ENCODE results near the gene NECTIN1.

The NECTIN1 gene, protein sequence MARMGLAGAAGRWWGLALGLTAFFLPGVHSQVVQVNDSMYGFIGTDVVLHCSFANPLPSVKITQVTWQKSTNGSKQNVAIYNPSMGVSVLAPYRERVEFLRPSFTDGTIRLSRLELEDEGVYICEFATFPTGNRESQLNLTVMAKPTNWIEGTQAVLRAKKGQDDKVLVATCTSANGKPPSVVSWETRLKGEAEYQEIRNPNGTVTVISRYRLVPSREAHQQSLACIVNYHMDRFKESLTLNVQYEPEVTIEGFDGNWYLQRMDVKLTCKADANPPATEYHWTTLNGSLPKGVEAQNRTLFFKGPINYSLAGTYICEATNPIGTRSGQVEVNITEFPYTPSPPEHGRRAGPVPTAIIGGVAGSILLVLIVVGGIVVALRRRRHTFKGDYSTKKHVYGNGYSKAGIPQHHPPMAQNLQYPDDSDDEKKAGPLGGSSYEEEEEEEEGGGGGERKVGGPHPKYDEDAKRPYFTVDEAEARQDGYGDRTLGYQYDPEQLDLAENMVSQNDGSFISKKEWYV
- 2.6 to 22.3 (median 7.6) reads per million in 17 experiments for total RNA-seq

DNA sequence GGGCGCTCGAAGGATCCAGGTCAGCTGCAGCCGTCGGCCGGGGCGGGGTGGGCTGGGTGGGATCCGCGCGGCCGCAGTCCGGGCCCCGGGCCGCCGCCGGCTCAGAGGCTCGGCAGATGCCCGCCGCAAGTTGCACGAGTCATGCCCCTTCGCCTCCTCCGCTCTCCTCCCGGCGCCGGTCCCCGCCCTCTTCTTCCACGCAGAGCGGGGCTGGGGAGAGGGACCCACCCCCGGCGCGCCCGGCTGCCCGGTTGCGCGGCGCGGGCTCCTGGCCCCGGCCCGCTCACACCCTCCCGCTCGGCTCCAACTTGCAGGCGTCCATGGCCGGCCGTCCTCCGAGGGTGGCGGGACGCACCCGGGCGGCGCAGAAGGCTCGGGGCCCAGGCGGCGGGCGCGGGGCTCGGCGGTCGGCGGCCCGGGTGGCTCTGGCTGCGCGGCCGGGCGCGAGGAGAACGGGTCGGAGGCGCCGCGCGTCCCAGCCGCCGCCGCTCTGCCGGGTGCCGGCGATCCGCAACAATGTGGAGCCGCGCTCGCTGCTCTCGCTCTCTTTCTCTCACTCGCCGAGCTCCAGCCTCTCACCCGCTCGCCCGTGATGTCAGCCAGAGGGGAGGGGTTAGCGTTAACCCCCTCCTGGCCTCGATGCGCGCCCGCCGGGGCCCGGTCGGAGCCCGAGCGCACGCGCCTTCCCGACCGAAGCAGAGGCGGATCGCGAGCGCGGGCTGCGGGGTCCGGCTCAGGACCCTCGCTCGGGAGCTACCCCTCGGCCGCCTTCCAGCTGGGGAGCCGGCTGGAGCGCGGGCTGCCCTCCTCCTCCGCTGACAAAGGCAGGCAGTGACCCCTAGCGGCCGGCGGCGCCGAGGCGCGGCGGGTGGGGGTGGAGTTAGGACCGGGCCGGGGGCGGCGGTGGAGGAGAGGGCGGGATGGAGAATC is at the start of gene NECTIN1:
NECTIN1 (minus strand) TSS at position 550 of the 930 bp plus-strand sequence. CDS start 647 bp downstream, outside the sequence.
- peak; percentile 84 to 93 (median 89) for DNase-seq

- no peak for DNase-seq
These were observed 49.6 kb upstream of the NECTIN1 start for GRCh38 chr11:119778391-119779194.

DNA sequence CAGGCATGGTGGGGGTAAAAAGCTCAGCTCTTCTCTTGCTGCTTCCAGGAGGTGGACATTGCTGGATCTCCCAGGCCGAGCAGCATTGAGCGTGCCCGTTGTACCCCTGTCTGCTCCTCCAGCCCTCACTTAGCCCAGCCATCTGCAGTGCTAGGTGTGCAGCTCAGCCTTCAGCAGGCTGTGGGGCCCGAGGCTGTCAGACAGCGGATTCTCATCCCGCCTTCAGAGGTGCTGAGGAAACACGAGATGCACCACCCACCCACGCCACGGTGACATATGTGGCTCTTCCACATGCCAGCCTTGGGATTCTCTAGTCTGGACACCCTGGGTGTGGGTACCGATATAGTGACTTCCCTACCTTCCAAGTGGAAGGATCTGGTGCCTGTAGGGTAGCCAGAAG is 48.9 kb upstream of the NECTIN1 start:
- no peak for DNase-seq

GRCh38 chr11:119776651-119777050 is 47.7 kb upstream of the NECTIN1 start:
- no peak for DNase-seq

DNA sequence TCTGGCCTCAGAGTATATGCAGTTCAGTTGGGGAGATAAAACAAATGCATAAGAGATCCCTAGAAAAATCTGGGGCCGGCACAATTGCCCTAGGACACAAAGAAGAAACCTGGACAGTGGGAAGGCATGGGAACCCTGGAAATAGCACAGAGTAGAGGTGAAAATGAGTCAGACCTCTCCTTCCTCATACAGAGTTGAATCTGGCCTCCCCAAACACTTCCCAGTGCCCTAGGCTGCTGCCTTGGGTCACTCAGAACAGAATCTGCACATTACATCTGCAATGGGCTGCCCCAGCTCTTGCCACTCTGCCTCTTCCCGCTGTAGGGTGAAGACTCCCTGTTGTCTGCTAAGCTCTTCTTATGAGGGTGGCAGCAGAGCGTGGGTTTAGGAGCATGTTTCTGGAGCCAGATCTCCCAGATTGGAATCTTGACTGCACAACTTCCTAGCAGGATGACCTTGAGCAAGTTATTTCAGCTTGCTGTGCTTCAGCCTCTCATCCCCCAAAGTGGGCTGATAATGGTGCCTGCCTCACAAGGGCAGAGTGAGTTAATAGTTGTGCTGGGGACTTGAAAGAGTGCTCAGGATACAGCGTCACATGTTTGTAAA is 47.1 kb upstream of the NECTIN1 start:
- no peak for DNase-seq

- DNase-seq: peak; percentile 16 to 54 (median 36)
These were observed 45.3 kb upstream of the NECTIN1 start for GRCh38 chr11:119774172-119774763.

DNA sequence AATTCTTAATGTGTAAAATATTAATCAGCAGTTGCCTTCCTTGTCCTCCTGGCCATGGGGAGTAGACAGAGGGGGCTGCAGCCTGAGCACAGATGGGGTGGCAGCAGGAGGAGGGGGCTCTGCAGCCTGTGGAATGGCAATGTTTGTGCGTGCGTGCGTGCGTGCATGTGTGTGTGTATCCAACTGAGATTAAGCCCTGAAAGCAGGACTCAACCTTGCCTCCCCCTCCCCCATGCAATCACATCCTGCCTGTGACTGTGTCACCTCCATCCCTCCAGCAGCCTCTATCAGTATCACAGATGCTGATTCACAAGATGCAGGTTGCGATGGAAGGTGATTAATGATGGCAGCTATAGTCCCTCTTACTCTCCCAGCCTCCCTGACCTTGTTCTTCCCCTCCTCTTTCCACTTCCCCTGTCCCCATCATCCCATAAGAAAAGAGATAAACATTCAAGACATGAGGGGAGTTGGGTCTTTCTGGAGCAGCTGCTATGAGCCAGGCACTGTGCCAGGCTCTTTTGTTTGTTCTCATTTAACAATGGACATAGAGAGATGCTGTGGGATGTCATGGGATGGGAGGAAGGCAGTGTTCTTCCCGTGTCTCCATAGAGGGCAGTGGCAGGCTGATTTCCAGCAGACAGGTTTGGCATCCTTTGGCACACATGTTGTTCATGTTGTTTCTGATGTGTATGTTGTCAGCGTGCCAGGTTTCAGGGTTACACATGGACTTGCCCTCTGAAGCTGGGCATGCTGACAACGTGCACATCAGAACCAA is 43.8 kb upstream of the NECTIN1 start:
- no peak for DNase-seq

DNA sequence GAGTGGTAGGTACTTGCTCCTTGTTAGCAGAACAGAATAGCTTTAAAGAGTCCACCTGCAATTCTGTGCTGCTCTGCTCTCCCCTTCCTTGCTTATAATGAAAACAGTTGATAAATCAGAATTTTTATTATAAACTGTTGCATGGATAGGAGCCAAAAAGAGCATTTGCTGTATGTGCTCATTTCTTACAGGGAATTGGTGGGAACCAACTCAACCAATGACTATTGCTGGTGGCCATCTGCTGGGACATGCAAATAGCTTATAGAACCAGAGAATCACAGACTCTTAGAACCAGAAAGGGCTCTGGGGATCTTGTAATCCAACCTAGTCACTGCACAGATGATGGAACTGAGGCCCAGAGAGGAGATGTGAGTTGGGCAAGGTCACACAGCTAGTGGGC is 43.1 kb upstream of the NECTIN1 start:
- no peak for DNase-seq

DNA sequence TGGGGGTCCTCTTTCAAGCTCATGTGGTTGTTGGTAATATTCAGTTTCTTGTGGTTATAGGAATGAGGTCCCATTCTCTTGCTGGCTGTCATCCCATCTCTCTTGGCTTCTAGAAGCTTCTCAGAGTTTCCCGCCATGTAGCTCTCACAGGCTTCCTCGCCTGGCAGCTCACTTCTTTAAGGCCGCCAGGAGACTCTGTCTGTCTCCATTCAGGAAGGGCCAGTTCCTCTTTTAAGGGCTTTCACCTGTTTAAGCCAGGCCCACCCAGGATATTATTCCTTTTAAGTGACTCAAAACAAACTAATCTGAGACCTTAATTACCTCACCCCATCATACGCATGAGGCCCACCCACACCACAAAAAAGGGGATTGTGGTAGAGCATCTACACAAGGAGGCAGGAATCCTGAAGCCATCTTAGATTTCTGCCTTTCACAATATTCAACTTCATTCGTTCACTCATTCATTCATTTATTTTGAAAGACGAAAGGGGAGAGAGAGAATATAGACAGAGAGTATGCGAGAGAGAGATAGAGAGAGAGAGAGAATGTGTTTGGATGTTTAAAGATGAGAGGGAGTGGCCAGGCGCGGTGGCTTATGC is 42.3 kb upstream of the NECTIN1 start:
- no peak for DNase-seq

DNA sequence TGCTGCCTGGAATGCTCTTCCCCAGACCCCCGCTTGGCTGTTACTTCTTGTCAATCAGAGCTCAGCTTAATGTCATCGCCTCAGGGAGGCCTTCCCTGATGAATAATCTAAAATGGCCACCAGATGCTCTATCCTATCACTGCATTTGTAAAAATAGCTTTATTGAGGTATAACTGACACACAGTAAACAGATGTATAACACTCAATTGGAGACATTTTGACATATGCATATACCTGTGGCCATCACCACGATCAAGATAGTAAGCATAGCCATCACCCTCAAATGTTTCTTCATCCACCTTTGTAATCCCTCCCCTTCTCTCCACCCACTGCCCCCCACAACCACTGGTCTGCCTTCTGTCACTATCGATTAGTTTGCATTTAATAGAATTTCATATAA is 36.6 kb upstream of the NECTIN1 start:
- no peak for DNase-seq

GRCh38 chr11:119764108-119764868 is 35.3 kb upstream of the NECTIN1 start:
- no peak for DNase-seq

- no peak for DNase-seq
These were observed 34.2 kb upstream of the NECTIN1 start for GRCh38 chr11:119763071-119763728.

- no peak for DNase-seq
These were observed 30.9 kb upstream of the NECTIN1 start for GRCh38 chr11:119759747-119760412.

DNA sequence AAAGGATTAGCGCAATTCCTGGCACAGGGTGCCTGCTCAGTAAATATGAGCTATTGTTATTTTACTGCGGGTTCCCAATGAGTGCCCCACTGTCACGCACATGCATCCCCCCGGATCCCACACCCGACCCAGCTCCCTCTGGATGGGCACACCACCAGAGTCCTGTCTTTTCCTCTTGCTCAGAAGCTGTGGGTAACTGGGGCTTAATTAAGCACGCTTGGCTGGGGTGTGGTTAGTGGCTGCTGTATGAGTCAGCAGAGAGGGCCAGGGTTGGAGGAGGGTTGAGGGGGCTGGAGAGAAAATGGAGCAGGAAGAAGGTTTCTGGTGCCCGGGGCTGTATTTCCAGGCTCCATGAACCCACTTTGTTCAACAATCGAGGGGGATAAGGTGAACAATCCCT is 30.3 kb upstream of the NECTIN1 start:
- peak in 1 of 4 experiments; percentile 10 for DNase-seq

GRCh38 chr11:119758291-119758690 is 29.3 kb upstream of the NECTIN1 start:
- no peak for DNase-seq

DNA sequence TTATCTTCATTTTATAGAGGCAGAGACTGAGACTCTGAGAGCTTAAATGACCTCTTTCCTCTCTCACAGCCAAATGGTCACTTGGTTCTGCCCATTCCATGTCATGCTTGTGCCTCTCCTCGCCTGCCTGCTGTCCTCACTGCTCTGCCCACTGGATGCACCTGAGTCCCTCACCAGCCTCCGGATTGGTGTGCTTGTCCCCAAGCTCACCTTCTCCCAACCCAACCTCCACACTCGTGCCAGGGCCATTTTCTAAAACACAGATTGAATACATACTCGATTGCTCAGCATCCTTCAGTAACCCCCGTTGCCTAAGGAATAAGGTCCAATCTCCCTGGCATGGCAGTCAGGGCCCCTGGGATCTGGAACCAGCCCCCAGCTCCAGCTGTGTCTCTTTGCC is 28.4 kb upstream of the NECTIN1 start:
- DNase-seq: no peak

GRCh38 chr11:119756169-119756865 is 27.3 kb upstream of the NECTIN1 start:
- DNase-seq: no peak
